SU-DHL-6 (cell line): ENCODE results near the gene DDX41.

ENCODE experiments used
- CTCF ChIP-seq: fragments of 200-600 bp; sonication (generic); IDR thresholded peaks from one replicate; pipeline ENCODE4 v1.5.1; 2017; ENCODE audit warnings: antibody characterized with exemption, mild to moderate bottlenecking, low read length, moderate library complexity; ENCODE audit not compliant: insufficient read depth, poor library complexity, severe bottlenecking
- EZH2phosphoT487 ChIP-seq: fragments of 200-600 bp; sonication (generic), shearing (Covaris generic); conservative IDR thresholded peaks from 2 replicates; pipeline ENCODE4 v1.6.1; 2018; ENCODE audit warnings: mild to moderate bottlenecking, antibody characterized with exemption, low read length, moderate library complexity, mixed read lengths

GRCh38 chr5:177462021-177462670, 54.6 kb downstream of the DDX41 start:
- TF ChIP-seq CTCF (no peak), EZH2phosphoT487 (no peak)
